ENCODE data around the gene TPX2. TPM values are rescaled to one million over a fixed set of nuclear protein-coding genes. Genes with fewer than 3 reads are reported as not detected.

The TPX2 gene
- total and polyA plus RNA-seq, 8 donors: 5.1 to 89.9 (median 39.7) TPM

DNA sequence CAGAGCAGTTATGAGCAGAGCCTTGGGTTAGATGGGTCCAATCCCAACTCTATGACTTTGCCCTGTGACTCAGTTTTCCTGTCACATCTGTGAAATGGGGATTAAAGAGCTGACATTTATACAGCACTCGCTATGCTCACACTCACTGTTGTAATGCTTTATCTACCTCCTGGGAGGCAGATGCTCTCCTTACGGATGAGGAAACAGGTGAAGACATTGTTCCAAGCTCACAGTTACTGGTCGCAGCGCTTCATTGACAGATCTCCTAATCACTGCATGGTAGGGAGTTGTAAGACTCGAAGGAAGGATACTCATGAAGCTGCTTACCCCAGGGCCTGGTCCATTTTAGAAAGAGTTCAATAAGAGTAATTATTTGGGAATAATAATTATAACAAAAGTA is 77.1 kb downstream of the TPX2 start:
- DNase-seq (no peak), ATAC-seq (no peak)
- no peaks in the 10 kb centered on the region for H3K27me3 ChIP-seq
- no peaks in the 10 kb centered on the region for H3K9me3 ChIP-seq
- intact Hi-C loops (cut with DNase I): no loop called here
- no peaks in the 10 kb centered on the region for H3K36me3 ChIP-seq
- H3K4me3 ChIP-seq: no peak overlapping the region
- H3K27ac ChIP-seq: no peak overlapping the region
- TF ChIP-seq, protein P1, sequence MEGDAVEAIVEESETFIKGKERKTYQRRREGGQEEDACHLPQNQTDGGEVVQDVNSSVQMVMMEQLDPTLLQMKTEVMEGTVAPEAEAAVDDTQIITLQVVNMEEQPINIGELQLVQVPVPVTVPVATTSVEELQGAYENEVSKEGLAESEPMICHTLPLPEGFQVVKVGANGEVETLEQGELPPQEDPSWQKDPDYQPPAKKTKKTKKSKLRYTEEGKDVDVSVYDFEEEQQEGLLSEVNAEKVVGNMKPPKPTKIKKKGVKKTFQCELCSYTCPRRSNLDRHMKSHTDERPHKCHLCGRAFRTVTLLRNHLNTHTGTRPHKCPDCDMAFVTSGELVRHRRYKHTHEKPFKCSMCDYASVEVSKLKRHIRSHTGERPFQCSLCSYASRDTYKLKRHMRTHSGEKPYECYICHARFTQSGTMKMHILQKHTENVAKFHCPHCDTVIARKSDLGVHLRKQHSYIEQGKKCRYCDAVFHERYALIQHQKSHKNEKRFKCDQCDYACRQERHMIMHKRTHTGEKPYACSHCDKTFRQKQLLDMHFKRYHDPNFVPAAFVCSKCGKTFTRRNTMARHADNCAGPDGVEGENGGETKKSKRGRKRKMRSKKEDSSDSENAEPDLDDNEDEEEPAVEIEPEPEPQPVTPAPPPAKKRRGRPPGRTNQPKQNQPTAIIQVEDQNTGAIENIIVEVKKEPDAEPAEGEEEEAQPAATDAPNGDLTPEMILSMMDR (IDR thresholded peaks at IDR 0.05): no peak
- H3K4me1 ChIP-seq: peaks cover 8% of the 10 kb centered on the region in 2 donors

DNA sequence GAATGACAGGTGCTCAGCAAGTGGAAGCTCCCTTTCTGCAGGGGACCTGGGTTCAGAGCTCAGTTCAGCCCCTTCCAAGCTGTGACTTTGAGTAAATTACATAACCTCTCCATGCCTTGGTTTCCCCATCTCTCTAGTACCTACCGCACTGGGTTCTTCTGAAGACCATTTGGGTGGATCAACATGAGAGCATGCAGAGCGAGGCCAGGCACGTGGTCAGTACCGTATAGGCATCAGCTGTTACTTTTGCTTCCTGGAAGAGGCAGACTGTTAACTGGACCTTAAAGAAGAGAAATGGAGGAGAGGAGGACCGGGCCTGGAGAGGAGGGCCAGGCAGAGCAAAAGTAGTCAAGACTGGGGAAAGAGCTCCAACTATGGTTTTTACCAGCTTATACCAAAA is 78.4 kb downstream of the TPX2 start:
- no peak for DNase-seq
- intact Hi-C loops (cut with DNase I): no loop called here
- Histone ChIP-seq H3K36me3 (no peaks in the 10 kb centered on the region), H3K27ac (no peak overlapping the region), H3K9me3 (no peaks in the 10 kb centered on the region), H3K4me1 (peaks cover 8 to 9% of the 10 kb centered on the region in 2 donors), H3K27me3 (no peaks in the 10 kb centered on the region), H3K4me3 (no peak overlapping the region)
- TF ChIP-seq, protein P1 (IDR thresholded peaks at IDR 0.05): no peak
- ATAC-seq: no peak

DNA sequence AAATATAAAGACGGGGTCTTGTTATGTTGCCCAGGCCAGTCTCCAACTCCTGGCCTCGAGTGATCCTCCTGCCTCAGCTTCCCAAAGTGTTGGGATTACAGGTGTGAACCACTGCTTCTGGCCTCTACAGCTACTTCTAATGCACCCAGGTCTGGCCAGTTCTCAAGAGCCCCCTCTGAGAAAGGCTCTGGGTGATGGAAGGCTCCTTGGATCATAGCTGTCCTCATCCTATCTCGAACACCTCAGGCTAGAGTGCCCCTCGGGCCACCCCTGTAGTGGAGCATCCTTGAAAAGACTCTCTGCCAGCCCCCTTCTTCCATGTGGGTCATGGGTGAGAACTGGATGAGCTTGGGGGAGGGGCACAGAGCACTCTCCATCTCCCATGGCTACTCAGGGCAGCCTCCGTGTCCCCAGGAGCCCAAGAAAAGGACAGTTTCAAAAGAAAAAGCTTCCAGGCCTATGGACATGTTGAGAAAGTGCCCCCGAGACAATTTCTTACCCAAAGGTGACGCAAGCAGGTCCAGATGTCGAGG is 79.4 kb downstream of the TPX2 start:
- DNase-seq (no peak), ATAC-seq (no peak)
- TF ChIP-seq, protein P1 (IDR thresholded peaks at IDR 0.05): no peak
- H3K4me3 ChIP-seq: no peak overlapping the region
- H3K36me3 ChIP-seq: no peaks in the 10 kb centered on the region
- H3K27ac ChIP-seq: no peak overlapping the region
- H3K27me3 ChIP-seq: no peaks in the 10 kb centered on the region
- H3K4me1 ChIP-seq: peaks cover 8 to 16% of the 10 kb centered on the region in 2 donors
- H3K9me3 ChIP-seq: no peaks in the 10 kb centered on the region
- intact Hi-C loops (cut with DNase I): no loop called here

DNA sequence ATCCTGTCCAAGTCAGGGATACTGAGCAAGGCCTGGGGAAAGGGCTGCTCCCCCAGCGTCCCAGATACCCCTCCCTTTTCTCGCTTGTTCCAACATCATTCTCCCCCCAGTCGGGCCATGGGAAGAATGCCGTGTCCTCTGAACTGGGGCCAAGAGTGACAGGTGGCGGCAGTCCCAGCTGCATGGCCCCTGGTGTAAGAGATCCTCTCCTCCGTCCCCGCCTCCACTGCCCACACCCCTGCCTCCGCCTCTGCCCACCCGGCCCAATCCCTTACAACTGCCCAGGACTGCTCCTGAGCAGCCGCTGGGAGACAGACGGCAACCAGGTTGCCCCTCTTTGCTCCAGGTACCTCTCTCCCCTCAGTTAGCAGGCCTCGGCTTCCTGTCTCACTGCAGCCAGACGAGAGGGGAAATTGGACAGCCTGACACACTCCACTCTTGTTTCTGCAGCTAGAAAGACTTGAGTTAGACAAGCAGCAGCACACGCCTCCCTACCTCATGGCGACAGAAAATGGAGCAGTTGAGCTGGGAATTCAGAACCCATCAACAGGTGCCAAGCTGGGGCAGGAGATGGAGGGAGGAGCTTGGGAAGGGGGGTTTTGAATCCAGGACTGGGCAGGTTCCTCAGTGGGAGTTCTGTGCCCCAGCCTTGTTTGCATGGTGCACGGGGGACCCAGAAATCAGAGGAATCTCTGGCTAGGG is 80.1 kb downstream of the TPX2 start, which contains the start of gene MYLK2:
MYLK2 (plus strand) TSS at position 274 of the 702 bp plus-strand sequence; CDS start at position 499, 225 bp downstream.
- intact Hi-C loops (cut with DNase I): no loop called here
- ATAC-seq (no peak), DNase-seq (no peak)
- H3K27me3 ChIP-seq: no peaks in the 10 kb centered on the region
- peaks cover 8 to 16% of the 10 kb centered on the region in 2 donors for H3K4me1 ChIP-seq
- no peaks in the 10 kb centered on the region for H3K9me3 ChIP-seq
- no peak within 1 kb of the TSS for H3K4me3 ChIP-seq
- H3K36me3 ChIP-seq: no peaks in the 10 kb centered on the region
- TF ChIP-seq, protein P1 (IDR thresholded peaks at IDR 0.05): no peak
- H3K27ac ChIP-seq: no peak within 1 kb of the TSS

DNA sequence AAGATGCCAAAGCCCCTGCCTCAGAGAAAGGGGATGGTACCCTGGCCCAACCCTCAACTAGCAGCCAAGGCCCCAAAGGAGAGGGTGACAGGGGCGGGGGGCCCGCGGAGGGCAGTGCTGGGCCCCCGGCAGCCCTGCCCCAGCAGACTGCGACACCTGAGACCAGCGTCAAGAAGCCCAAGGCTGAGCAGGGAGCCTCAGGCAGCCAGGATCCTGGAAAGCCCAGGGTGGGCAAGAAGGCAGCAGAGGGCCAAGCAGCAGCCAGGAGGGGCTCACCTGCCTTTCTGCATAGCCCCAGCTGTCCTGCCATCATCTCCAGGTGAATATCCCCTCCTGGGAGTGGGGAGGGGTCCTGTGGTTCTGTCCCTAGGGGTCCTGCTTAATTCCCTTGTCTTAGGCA is 81.1 kb downstream of the TPX2 start:
- Histone ChIP-seq H3K36me3 (no peaks in the 10 kb centered on the region), H3K4me3 (no peak overlapping the region), H3K4me1 (peaks cover 6 to 12% of the 10 kb centered on the region in 2 donors), H3K27ac (no peak overlapping the region), H3K27me3 (no peaks in the 10 kb centered on the region), H3K9me3 (no peaks in the 10 kb centered on the region)
- no peak for ATAC-seq
- intact Hi-C loops (cut with DNase I): loop anchor here in 1 of 2 donors (10.0 kb wide), 1 partner anchor 265 kb away; no protein-coding TSS in a partner anchor
- TF ChIP-seq, protein P1 (IDR thresholded peaks at IDR 0.05): no peak
- DNase-seq: no peak

Data from left lung (tissue), 10 donors.